GM19043 (cell line): Measurements from ENCODE around the gene KRTAP5-11.
"Not testable (repeated sequence)": the region's sequence is repeated elsewhere in the genome, so short reads cannot be mapped to it uniquely, and the experiment has no call there.

ENCODE experiments used
- ATAC-seq: cut with Tn5 transposase; IDR thresholded peaks from one replicate; pipeline ENCODE4 v1.9.1; 2021; ENCODE audit warnings: low read depth; ENCODE audit not compliant: unreplicated experiment

Gene KRTAP5-11

DNA sequence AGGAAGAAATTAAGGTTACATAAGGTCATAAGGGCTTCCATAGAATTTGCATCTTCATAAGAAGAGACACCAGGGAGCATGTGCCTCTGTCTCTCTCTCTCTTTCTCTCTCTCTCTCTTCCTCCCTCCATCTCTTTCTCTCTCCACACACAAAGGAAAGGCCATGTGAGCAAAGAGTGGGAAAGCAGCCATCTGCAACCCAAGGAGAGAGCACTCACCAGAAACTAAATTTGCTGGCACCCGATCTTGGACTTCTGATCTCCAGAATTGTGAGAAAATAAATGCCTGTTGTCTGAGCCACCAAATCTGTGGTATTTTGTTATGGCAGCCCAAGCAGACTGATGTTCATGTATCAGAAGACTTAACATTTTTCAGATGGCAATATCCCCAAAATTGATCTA lies 23.7 kb downstream of the KRTAP5-11 start:
- ATAC-seq: no peak

DNA sequence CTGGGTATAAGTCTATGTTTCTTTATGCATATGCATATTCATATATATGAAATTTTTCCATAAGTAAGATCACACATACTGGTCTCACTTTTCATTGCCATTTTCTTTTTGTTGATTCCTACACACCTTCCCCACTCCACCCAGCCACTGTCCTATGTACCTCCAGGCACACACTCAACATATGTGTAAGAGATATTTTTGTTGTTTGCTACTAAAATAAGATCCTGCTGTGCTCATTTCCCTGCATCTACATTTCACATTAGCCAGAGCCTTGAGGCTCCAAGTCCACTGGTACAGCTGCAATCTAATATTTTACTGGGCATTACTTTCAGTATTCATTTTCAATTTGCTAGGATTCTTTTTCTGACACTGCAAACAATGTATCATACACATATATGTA lies 25.4 kb downstream of the KRTAP5-11 start:
- ATAC-seq: no peak

DNA sequence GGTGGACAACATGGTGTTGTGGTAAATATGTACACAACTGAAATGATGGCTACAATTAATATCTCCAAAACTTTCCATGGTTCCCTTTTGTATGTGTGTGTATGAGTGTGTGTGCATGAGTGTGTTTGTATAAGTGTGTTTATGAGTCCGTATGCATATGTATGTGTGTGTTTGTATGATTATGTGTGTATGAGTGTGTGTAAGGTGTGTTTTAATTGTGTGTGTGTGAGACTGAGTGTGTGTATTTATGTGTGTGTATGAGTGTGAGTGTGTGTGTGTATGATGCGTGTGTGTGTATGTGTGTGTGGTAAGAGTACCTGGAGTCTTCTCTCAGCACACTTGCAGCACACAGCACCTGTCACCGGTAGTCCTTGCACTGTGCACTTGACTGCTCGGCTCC lies 26.7 kb downstream of the KRTAP5-11 start:
- no peak for ATAC-seq

- ATAC-seq: no peak
These were observed 27.2 kb downstream of the KRTAP5-11 start for GRCh38 chr11:71555508-71555907.

GRCh38 chr11:71554996-71555395 lies 27.7 kb downstream of the KRTAP5-11 start:
- ATAC-seq: no peak

DNA sequence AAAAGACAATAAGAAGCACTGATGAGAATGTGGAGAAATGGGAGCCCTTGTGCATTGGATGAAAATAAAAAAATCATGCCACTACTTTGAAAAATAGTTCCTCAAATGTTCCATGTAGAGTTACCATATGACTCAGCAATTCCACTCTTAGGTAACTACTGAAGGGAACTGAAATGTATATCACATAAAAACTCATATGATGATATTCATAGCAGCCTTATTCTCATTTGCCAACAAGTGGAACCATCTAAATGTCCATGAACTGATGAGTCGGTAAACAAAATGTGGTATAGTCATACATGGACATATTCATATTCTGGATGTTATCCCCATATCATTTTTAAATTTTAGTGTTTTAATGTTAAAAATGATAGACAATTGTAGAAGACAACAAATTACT lies 31.0 kb downstream of the KRTAP5-11 start:
- ATAC-seq: no peak

DNA sequence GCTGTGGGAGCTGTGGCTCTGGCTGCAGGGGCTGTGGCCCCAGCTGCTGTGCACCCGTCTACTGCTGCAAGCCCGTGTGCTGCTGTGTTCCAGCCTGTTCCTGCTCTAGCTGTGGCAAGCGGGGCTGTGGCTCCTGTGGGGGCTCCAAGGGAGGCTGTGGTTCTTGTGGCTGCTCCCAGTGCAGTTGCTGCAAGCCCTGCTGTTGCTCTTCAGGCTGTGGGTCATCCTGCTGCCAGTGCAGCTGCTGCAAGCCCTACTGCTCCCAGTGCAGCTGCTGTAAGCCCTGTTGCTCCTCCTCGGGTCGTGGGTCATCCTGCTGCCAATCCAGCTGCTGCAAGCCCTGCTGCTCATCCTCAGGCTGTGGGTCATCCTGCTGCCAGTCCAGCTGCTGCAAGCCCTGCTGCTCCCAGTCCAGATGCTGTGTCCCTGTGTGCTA lies 33.9 kb downstream of the KRTAP5-11 start:
- ATAC-seq: no peak

DNA sequence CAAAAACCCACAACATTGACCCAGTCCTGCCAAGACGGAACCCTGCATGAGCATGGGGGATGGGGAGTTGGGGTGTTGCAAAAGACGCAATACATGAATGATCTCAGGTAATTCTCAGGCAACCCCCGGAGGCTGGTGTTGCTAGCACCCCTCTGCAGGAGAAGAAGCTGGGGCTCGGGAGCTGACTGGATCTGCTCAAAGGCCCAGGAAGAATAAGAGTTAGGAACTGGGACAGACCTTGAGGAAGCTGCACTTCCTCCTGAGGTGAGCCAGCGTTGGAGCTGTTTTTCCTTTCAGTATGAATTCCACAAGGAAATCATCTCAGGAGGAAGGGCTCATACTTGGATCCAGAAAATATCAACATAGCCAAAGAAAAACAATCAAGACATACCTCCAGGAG lies 34.6 kb downstream of the KRTAP5-11 start, which contains the start of gene KRTAP5-9:
TSS of gene KRTAP5-9 (plus strand) at position 301 of the 400 bp plus-strand sequence. CDS start 238 bp downstream, outside the sequence.
- ATAC-seq: no peak

- ATAC-seq: no peak
These were observed 37.2 kb downstream of the KRTAP5-11 start for GRCh38 chr11:71545405-71545966.

DNA sequence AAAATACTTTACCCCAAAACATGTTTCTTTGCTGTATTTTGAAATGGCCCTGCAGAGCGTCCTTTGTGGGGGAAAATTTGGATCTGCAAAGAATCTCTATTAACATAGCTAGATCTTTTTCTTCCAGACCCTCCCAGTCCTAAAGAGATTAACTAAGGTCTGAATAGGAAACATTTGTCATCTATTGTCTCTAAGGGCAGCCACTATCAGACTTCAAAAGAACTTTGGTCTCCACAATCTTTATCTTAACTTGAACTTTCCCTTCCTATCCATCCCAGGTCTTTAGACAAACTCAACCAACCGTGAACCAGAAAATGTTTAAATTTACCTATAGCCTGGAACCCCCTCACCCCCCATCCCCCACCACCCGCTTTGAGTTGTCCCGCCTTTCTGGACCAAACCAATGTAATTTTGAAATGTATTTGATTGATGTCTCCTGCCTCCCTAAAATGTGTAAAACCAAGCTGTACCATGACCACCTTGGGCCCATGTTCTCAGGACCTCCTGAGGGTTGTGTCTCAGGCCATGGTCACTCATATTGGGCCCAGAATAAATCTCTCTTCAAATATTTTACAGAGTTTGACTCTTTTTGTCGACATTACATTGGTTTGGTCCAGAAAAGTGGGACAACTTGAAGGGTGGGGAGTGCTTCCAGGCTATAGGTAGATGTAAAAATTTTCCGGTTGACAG lies 38.0 kb downstream of the KRTAP5-11 start:
- no peak for ATAC-seq

DNA sequence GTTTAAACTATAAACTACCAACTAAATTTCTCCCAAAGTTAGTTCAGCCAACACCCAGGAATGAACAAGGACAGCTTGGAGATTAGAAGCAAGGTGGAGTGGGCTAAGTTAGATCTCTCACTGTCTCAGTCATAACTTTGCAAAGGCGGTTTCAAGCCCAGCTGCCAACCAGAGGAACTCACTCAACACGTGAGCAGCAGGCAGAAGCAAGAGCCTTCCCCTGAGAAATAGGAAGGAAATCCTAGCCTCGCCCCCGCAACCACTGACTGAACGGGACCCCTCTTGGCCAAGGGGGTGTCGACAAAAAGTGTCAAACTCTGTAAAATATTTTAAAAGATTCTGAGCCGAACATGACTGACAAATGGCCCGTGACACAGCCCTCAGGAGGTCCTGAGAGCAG lies 38.8 kb downstream of the KRTAP5-11 start:
- ATAC-seq: no peak

- no peak for ATAC-seq
These were observed 39.5 kb downstream of the KRTAP5-11 start for GRCh38 chr11:71542879-71543777.

DNA sequence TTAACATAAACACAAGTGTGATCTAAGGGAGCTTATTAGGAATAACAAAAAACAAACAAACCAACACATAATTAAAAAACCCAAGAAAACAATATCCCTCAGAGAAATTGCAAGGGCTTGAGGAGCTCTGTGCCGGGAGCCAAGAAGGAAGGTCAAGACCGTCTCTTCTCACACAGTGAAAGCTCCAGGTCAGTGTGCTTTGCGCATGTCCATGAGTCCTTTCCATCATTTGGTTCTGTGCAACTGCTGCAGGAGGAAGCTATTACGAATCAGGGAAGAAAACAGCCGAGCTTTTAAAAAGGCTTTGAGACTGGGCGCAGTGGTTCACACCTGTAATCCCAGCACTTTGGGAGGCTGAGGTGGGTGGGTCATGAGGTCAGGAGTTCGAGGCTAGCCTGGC lies 40.3 kb downstream of the KRTAP5-11 start:
- ATAC-seq: no peak

- ATAC-seq: not testable (repeated sequence)
These were observed 42.0 kb downstream of the KRTAP5-11 start for GRCh38 chr11:71540521-71541304.

- ATAC-seq: not testable (repeated sequence)
These were observed 42.7 kb downstream of the KRTAP5-11 start for GRCh38 chr11:71539971-71540370.

DNA sequence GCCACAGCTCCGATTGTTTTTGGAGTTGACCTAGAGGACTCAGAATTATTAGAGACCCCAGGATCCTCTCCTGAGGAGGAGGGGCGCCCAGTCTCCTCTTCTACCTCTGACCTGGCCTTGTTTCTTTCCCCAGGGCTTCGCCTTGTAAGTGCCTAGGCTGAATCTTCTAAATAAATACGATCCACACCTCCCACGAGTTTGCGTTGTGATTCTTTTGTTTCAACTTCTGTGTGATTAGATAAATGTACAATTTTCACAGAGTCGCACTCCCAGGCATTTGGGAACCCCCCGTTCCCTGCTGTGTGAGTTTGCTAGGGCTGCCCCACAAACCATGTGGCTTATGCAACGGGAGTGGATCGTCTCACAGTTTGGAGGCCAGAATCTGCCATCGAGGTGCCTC lies 43.7 kb downstream of the KRTAP5-11 start:
- no peak for ATAC-seq

GRCh38 chr11:71538666-71538990 lies 44.0 kb downstream of the KRTAP5-11 start:
- ATAC-seq: no peak

GRCh38 chr11:71537977-71538665 lies 44.6 kb downstream of the KRTAP5-11 start, which contains the start of gene KRTAP5-8:
TSS of gene KRTAP5-8 (plus strand) at chr11:71538025. CDS start at chr11:71538056, 31 bp downstream.
- ATAC-seq: not testable (repeated sequence)

DNA sequence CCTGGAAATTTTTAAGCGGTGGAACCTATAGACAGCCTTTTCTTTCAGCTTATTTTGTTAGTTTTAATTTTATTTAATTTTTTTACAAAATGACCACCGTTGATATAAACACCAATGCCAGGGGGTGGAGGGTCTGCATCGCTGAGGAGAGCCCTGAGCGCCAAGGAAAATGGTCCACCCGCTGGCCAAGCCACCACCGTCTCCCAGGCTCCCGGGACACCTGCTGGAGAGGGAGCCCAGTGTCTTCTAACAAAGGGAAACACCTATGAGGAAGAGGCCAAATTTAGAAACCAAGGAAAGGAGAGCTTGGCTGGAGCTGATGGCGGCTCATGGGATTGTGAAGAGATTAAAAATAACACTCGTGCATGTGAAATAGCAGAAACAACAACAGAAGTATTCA lies 45.1 kb downstream of the KRTAP5-11 start:
- ATAC-seq: no peak

- no peak for ATAC-seq
These were observed 46.9 kb downstream of the KRTAP5-11 start for GRCh38 chr11:71535825-71536224.
